Measurements from ENCODE around the gene CMC4. TPM values are rescaled to one million over a fixed set of nuclear protein-coding genes. Genes with fewer than 3 reads are reported as not detected.
A peak's percentile ranks its signal among the peaks of the same experiment; 100 is the strongest.

The CMC4 gene
- total RNA-seq, 4 donors from 2014 or later = 13.0 to 32.1 (median 26.3) TPM

- ATAC-seq = no peak
- Histone ChIP-seq H3K4me3 (peak overlapping the region in 1 of 4 donors; percentile 73), H3K27me3 (no peaks in the 10 kb centered on the region), H3K36me3 (no peaks in the 10 kb centered on the region), H3K9me3 (no peaks in the 10 kb centered on the region), H3K27ac (peak overlapping the region in 2 of 4 donors; percentile 89 to 93), H3K4me1 (peaks cover 5 to 20% of the 10 kb centered on the region in 2 donors)
- DNase-seq = no peak
- in situ Hi-C loops (cut with MboI; ENCODE audit: low sequenced_read_pairs in 4 of 4) = no loop called here
- TF ChIP-seq CTCF (IDR thresholded peaks at IDR 0.05 in 4 of 5, conservative IDR thresholded peaks at IDR 0.05 in 1 of 5) = no peak
- no peak for TF ChIP-seq POLR2A (IDR thresholded peaks at IDR 0.05)
- intact Hi-C loops (cut with DNase I; ENCODE audit: low total_unique reads) = no loop called here
These were observed 1.5 kb downstream of the CMC4 start for GRCh38 chrX:155069414-155069813.

- in situ Hi-C loops (cut with MboI; ENCODE audit: low sequenced_read_pairs in 4 of 4) = no loop called here
- Histone ChIP-seq H3K4me3 (no peak overlapping the region), H3K36me3 (no peaks in the 10 kb centered on the region), H3K27me3 (no peaks in the 10 kb centered on the region), H3K9me3 (no peaks in the 10 kb centered on the region), H3K4me1 (peaks cover 5 to 20% of the 10 kb centered on the region in 2 donors), H3K27ac (no peak overlapping the region)
- TF ChIP-seq POLR2A (IDR thresholded peaks at IDR 0.05) = no peak
- TF ChIP-seq CTCF (IDR thresholded peaks at IDR 0.05 in 4 of 5, conservative IDR thresholded peaks at IDR 0.05 in 1 of 5) = no peak
- no peak for DNase-seq
- ATAC-seq = no peak
- intact Hi-C loops (cut with DNase I; ENCODE audit: low total_unique reads) = no loop called here
These were observed 2.8 kb downstream of the CMC4 start for GRCh38 chrX:155068165-155068564.

DNA sequence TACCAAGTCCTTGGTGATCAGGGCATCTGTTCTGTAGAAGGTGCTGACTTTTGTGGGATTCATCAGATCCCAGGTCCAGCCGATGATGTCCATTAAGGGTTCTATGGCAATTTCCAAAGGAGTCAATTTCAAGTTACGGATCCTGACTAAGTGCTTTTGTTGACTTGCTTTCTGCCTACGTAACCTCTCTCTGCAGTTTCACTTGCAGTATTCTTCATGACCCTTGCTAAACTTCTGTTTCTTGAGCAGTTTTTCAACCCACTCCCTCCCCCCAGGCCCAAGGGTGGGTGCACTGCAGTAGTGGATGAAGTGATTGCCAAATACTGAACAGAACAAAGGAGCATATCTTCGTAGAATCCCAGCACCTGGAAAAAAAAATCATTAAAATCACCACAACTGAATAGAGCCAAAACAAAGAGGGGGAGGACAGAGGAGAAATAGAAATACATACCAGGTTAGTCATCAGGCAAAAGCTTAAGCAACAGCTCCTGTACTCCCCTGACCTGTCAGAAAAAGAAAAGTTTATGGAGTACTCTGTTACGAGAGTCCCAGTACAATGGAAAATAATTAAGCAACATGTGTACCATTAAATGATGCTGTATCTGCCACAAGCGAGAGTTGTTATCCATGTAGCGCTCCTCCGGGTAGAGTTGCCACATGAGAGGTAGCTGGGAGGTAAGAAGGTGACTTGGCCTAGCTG, 5.8 kb downstream of the CMC4 start:
- Histone ChIP-seq H3K36me3 (no peaks in the 10 kb centered on the region), H3K27ac (peak overlapping the region in 1 of 4 donors; percentile 38), H3K4me3 (no peak overlapping the region), H3K9me3 (no peaks in the 10 kb centered on the region), H3K27me3 (no peaks in the 10 kb centered on the region), H3K4me1 (peaks cover 0 to 13% of the 10 kb centered on the region in 2 donors)
- no peak for DNase-seq
- peak in 1 of 2 donors; percentile 72 for ATAC-seq
- in situ Hi-C loops (cut with MboI; ENCODE audit: low sequenced_read_pairs in 4 of 4) (no loop called here), intact Hi-C loops (cut with DNase I; ENCODE audit: low total_unique reads) (no loop called here)
- TF ChIP-seq CTCF (IDR thresholded peaks at IDR 0.05 in 4 of 5, conservative IDR thresholded peaks at IDR 0.05 in 1 of 5) (no peak), POLR2A (IDR thresholded peaks at IDR 0.05) (no peak)

- Histone ChIP-seq H3K9me3 (no peaks in the 10 kb centered on the region), H3K4me1 (peaks cover 0 to 4% of the 10 kb centered on the region in 2 donors), H3K27me3 (no peaks in the 10 kb centered on the region), H3K27ac (no peak overlapping the region), H3K4me3 (no peak overlapping the region), H3K36me3 (no peaks in the 10 kb centered on the region)
- DNase-seq (no peak), ATAC-seq (no peak)
- TF ChIP-seq POLR2A (IDR thresholded peaks at IDR 0.05) (no peak), CTCF (IDR thresholded peaks at IDR 0.05 in 4 of 5, conservative IDR thresholded peaks at IDR 0.05 in 1 of 5) (no peak)
- in situ Hi-C loops (cut with MboI; ENCODE audit: low sequenced_read_pairs in 4 of 4) = no loop called here
- intact Hi-C loops (cut with DNase I; ENCODE audit: low total_unique reads) = no loop called here
These were observed 9.2 kb downstream of the CMC4 start for GRCh38 chrX:155061760-155062159.

Data from gastrocnemius medialis (tissue), 4 donors.